Liver (tissue), 9 donors: Measurements from ENCODE around the gene MYO1B. TPM values are rescaled to one million over a fixed set of nuclear protein-coding genes. Genes with fewer than 3 reads are reported as not detected.

Experiments used
- DNase-seq: peaks from one replicate; pipeline ENCODE4 v3.0.0-alpha.2; 2017; ENCODE audit warnings: low spot score
- H3K27ac ChIP-seq, 2 donors: one replicate each; pipeline ENCODE4 v1.7.0; 2013; ENCODE audit warnings: inconsistent platforms in 2 of 2, low read length in 2 of 2, control low read depth in 1 of 2, low read depth in 1 of 2, mild to moderate bottlenecking in 1 of 2
- H3K27me3 ChIP-seq, 4 donors: one replicate each; pipeline versions ENCODE4 v1.6.1 to v1.7.0; 2013; ENCODE audit warnings: low read length in 3 of 4, inconsistent platforms in 1 of 4, mild to moderate bottlenecking in 1 of 4, moderate library complexity in 1 of 4; ENCODE audit not compliant: control insufficient read depth in 4 of 4, insufficient read depth in 4 of 4
- H3K36me3 ChIP-seq, 4 donors: one replicate each; pipeline versions ENCODE4 v1.6.1 to v1.7.0; 2013; ENCODE audit warnings: low read length in 3 of 4, mild to moderate bottlenecking in 3 of 4, low read depth in 1 of 4, moderate library complexity in 1 of 4; ENCODE audit not compliant: control insufficient read depth in 4 of 4, insufficient read depth in 3 of 4
- H3K4me1 ChIP-seq, 4 donors: one replicate each; pipeline versions ENCODE4 v1.6.1 to v1.7.0; 2013; ENCODE audit warnings: low read length in 3 of 4, mild to moderate bottlenecking in 3 of 4, moderate library complexity in 1 of 4; ENCODE audit not compliant: control insufficient read depth in 4 of 4, insufficient read depth in 4 of 4
- H3K4me3 ChIP-seq, 3 donors: one replicate each; pipeline versions ENCODE4 v1.6.1 to v1.7.0; 2013; ENCODE audit warnings: low read length in 3 of 3, control low read depth in 1 of 3, low read depth in 1 of 3, mild to moderate bottlenecking in 1 of 3
- H3K9ac ChIP-seq, 2 donors: one replicate each; pipeline ENCODE4 v1.7.0; 2013; ENCODE audit warnings: low read length in 2 of 2, mild to moderate bottlenecking in 2 of 2, moderate library complexity in 2 of 2, control low read depth in 1 of 2, low read depth in 1 of 2
- H3K9me3 ChIP-seq, 4 donors: one replicate each; pipeline versions ENCODE4 v1.6.1 to v1.7.0; 2013; ENCODE audit warnings: low read length in 3 of 4; ENCODE audit not compliant: control insufficient read depth in 4 of 4
- ATF3 ChIP-seq: IDR thresholded peaks from 2 replicates; pipeline ENCODE4 v1.6.1; 2016; ENCODE audit warnings: antibody characterized with exemption
- CTCF ChIP-seq: fragments of 150-350 bp; IDR thresholded peaks from 2 replicates; pipeline ENCODE4 v1.5.1; 2017; ENCODE audit warnings: improper control_type of control experiment, low read depth, low read length; ENCODE audit not compliant: missing input control
- EGR1 ChIP-seq, 2 donors: IDR thresholded peaks; 2 replicates each; pipeline ENCODE4 v1.6.1; 2016 to 2018; ENCODE audit warnings: antibody characterized with exemption in 2 of 2, low read depth in 2 of 2
- FOXA1 ChIP-seq: IDR thresholded peaks from 2 replicates; pipeline ENCODE4 v1.6.1; 2016; ENCODE audit warnings: antibody characterized with exemption
- FOXA2 ChIP-seq: IDR thresholded peaks from 2 replicates; pipeline ENCODE4 v1.6.1; 2016; ENCODE audit warnings: antibody characterized with exemption
- GABPA ChIP-seq, 2 donors: IDR thresholded peaks in 1 of 2; conservative IDR thresholded peaks in 1 of 2; 2 replicates each; pipeline ENCODE4 v1.6.1; 2016; ENCODE audit warnings: antibody characterized with exemption in 2 of 2, mild to moderate bottlenecking in 1 of 2, moderate library complexity in 1 of 2
- HNF4A ChIP-seq, 2 donors: conservative IDR thresholded peaks; 2 replicates each; pipeline ENCODE4 v1.6.1; 2016; ENCODE audit warnings: antibody characterized with exemption in 2 of 2, mild to moderate bottlenecking in 2 of 2
- HNF4G ChIP-seq: IDR thresholded peaks from 2 replicates; pipeline ENCODE4 v1.6.1; 2016; ENCODE audit warnings: antibody characterized with exemption
- JUND ChIP-seq, 2 donors: IDR thresholded peaks; 2 replicates each; pipeline ENCODE4 v1.6.1; 2016; ENCODE audit warnings: antibody characterized with exemption in 2 of 2
- NR2F2 ChIP-seq: IDR thresholded peaks from 2 replicates; pipeline ENCODE4 v1.6.1; 2016; ENCODE audit warnings: antibody characterized with exemption
- RAD21 ChIP-seq, 2 donors: IDR thresholded peaks; 2 replicates each; pipeline ENCODE4 v1.6.1; 2016; ENCODE audit warnings: antibody characterized with exemption in 2 of 2, mild to moderate bottlenecking in 2 of 2
- REST ChIP-seq: IDR thresholded peaks from 2 replicates; pipeline ENCODE4 v1.6.1; 2016; ENCODE audit warnings: antibody characterized with exemption, mild to moderate bottlenecking
- RXRA ChIP-seq, 2 donors: IDR thresholded peaks; 2 replicates each; pipeline ENCODE4 v1.6.1; 2017 to 2018; ENCODE audit warnings: antibody characterized with exemption in 2 of 2, mild to moderate bottlenecking in 1 of 2
- SP1 ChIP-seq: IDR thresholded peaks from 2 replicates; pipeline ENCODE4 v1.6.1; 2018; ENCODE audit warnings: antibody characterized with exemption, mild to moderate bottlenecking
- TAF1 ChIP-seq: conservative IDR thresholded peaks from 2 replicates; pipeline ENCODE4 v1.6.1; 2016; ENCODE audit warnings: antibody characterized with exemption, mild to moderate bottlenecking
- YY1 ChIP-seq: IDR thresholded peaks from 2 replicates; pipeline ENCODE4 v1.6.1; 2016; ENCODE audit warnings: antibody characterized with exemption, mild to moderate bottlenecking
- ZBTB33 ChIP-seq: IDR thresholded peaks from 2 replicates; pipeline ENCODE4 v1.6.1; 2016; ENCODE audit warnings: antibody characterized with exemption
- WGBS: extraction: QIAGEN DNeasy Blood & Tissue Kit; methylation state at CpG from one replicate; pipeline ENCODE4 v1.1.7; 2013; 5-methylcytosine and 5-hydroxymethylcytosine counted together
- polyA plus RNA-seq, 2 donors: library from polyadenylated mRNA; stranded (reverse) in 1 of 2; unstranded in 1 of 2; fragments of 200-250 nt in 1 of 2; fragments of >200 nt in 1 of 2; fragmentation: Nextera tagmentation in 1 of 2; extraction: Ambion mirVana in 1 of 2; gene quantifications; one replicate each; pipeline versions ENCODE4 v1.2.1 to v1.2.3, GENCODE V29; 2013 to 2015
- total RNA-seq, 2 donors: library from RNA; depleted of rRNA; stranded (reverse); fragments of >200 nt; gene quantifications; one replicate each; pipeline ENCODE4 v1.2.3, GENCODE V29; 2014
- TF ChIP-seq, protein P1 (sequence below): IDR thresholded peaks from 2 replicates; pipeline ENCODE4 v1.6.1; 2016; ENCODE audit warnings: antibody characterized with exemption
- donor health status: healthy.
- donor health status: healthy.
- donor health status: healthy.
- donor health status: healthy.
- donor health status: healthy.

Gene MYO1B
- total and polyA plus RNA-seq, 4 donors: 66.5 to 434 (median 117) TPM

GRCh38 chr2:191404568-191404991 is 159.4 kb downstream of the MYO1B start:
- 67% methylated on average over 1 of the region's 1 CpG for WGBS
- Histone ChIP-seq H3K4me1 (no peaks in the 10 kb centered on the region), H3K27ac (no peak overlapping the region), H3K27me3 (no peaks in the 10 kb centered on the region), H3K4me3 (no peak overlapping the region), H3K9ac (no peak overlapping the region), H3K9me3 (no peaks in the 10 kb centered on the region), H3K36me3 (peaks cover 5 to 71% (median 64%) of the 10 kb centered on the region in 4 donors)
- no peak for DNase-seq
- TF ChIP-seq, protein P1, sequence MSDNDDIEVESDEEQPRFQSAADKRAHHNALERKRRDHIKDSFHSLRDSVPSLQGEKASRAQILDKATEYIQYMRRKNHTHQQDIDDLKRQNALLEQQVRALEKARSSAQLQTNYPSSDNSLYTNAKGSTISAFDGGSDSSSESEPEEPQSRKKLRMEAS: no peak
- TF ChIP-seq TAF1: no peak
- TF ChIP-seq RAD21 (IDR thresholded peaks at IDR 0.05): no peak
- TF ChIP-seq HNF4G: no peak
- no peak for TF ChIP-seq RXRA (IDR thresholded peaks at IDR 0.05)
- TF ChIP-seq FOXA2: no peak
- no peak for TF ChIP-seq EGR1 (IDR thresholded peaks at IDR 0.05; ENCODE audit: low read depth in 2 of 2)
- TF ChIP-seq CTCF: no peak
- TF ChIP-seq JUND (IDR thresholded peaks at IDR 0.05): no peak
- TF ChIP-seq FOXA1: no peak
- TF ChIP-seq NR2F2: no peak
- TF ChIP-seq HNF4A (conservative IDR thresholded peaks at IDR 0.05): no peak
- no peak for TF ChIP-seq GABPA (IDR thresholded peaks at IDR 0.05 in 1 of 2, conservative IDR thresholded peaks at IDR 0.05 in 1 of 2)
- TF ChIP-seq SP1: no peak

DNA sequence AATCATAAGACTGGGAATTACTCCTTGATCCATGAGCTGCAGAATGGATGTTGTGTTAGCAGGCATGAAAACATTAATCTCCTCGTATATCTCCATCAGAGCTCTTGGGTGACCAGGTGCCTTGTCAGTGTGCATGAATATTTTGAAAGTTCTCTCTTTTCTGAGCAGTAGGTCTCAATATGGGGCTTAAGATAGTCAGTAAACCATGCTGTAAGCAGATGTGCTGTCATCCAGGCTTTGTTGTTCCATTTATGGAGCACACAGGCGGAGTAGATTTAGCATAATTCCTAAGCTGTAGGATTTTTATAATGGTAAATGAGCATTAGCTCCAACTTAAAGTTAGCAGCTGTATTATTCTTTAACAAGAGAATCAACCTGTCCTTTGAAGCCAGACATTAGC is 160.3 kb downstream of the MYO1B start:
- Histone ChIP-seq H3K9ac (no peak overlapping the region), H3K9me3 (no peaks in the 10 kb centered on the region), H3K27me3 (no peaks in the 10 kb centered on the region), H3K4me3 (no peak overlapping the region), H3K36me3 (peaks cover 5 to 73% (median 66%) of the 10 kb centered on the region in 4 donors), H3K4me1 (no peaks in the 10 kb centered on the region), H3K27ac (no peak overlapping the region)
- 97% methylated on average over 2 of the region's 2 CpGs for WGBS
- TF ChIP-seq ATF3 (no peak), TAF1 (no peak), CTCF (no peak), FOXA2 (no peak), RAD21 (IDR thresholded peaks at IDR 0.05) (no peak), ZBTB33 (no peak), YY1 (no peak), FOXA1 (no peak), JUND (IDR thresholded peaks at IDR 0.05) (no peak), REST (no peak), GABPA (IDR thresholded peaks at IDR 0.05 in 1 of 2, conservative IDR thresholded peaks at IDR 0.05 in 1 of 2) (no peak), RXRA (IDR thresholded peaks at IDR 0.05) (no peak), HNF4A (conservative IDR thresholded peaks at IDR 0.05) (no peak), HNF4G (no peak), SP1 (no peak), NR2F2 (no peak)
- DNase-seq: no peak
